ENCODE measurements around the gene GPC5. TPM values are rescaled to one million over a fixed set of nuclear protein-coding genes. Genes with fewer than 3 reads are reported as not detected.

GPC5 gene
- polyA plus RNA-seq, 2 of the 4 experiments (the other 2 are of a cell fraction), result not detected

DNA sequence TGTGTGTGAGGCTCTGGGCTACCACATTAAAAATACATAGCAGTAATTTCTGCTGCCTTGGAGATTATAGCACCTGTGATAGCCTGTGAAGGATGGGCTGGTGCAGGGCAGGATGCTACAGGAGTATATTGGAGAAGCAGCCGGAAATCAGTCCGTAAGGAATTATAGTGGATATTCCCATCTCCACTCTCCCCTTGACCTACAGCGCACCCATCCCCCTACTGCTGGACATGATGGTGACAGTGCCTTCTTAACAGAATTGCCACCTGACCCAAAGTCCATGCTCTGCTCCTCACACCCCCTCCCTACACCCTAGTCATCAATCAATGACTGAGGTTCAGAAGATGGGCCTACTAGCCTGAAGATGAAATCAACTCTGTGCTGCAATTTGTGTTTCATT, 376.0 kb downstream of the GPC5 start (continued):
- no peak for TF ChIP-seq PHF8 (IDR thresholded peaks at IDR 0.05; ENCODE audit: borderline replicate concordance, low read depth)
- no peak for TF ChIP-seq JUNB (IDR thresholded peaks at IDR 0.05)
- no peak for TF ChIP-seq MYC (IDR thresholded peaks at IDR 0.05; ENCODE audit: borderline replicate concordance, low read length)
- TF ChIP-seq SMC3 (IDR thresholded peaks at IDR 0.05), result no peak
- no peak for TF ChIP-seq ZNF302 (CRISPR knock-in tag; IDR thresholded peaks at IDR 0.05)
- TF ChIP-seq RCOR1 (IDR thresholded peaks at IDR 0.05; ENCODE audit: low read depth, low read length), result no peak
- TF ChIP-seq, protein P1, sequence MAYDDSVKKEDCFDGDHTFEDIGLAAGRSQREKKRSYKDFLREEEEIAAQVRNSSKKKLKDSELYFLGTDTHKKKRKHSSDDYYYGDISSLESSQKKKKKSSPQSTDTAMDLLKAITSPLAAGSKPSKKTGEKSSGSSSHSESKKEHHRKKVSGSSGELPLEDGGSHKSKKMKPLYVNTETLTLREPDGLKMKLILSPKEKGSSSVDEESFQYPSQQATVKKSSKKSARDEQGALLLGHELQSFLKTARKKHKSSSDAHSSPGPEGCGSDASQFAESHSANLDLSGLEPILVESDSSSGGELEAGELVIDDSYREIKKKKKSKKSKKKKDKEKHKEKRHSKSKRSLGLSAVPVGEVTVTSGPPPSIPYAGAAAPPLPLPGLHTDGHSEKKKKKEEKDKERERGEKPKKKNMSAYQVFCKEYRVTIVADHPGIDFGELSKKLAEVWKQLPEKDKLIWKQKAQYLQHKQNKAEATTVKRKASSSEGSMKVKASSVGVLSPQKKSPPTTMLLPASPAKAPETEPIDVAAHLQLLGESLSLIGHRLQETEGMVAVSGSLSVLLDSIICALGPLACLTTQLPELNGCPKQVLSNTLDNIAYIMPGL (CRISPR knock-in tag; IDR thresholded peaks at IDR 0.05; ENCODE audit: borderline replicate concordance), result no peak
- TF ChIP-seq RFX5 (IDR thresholded peaks at IDR 0.05), result no peak
- TF ChIP-seq, protein P2, sequence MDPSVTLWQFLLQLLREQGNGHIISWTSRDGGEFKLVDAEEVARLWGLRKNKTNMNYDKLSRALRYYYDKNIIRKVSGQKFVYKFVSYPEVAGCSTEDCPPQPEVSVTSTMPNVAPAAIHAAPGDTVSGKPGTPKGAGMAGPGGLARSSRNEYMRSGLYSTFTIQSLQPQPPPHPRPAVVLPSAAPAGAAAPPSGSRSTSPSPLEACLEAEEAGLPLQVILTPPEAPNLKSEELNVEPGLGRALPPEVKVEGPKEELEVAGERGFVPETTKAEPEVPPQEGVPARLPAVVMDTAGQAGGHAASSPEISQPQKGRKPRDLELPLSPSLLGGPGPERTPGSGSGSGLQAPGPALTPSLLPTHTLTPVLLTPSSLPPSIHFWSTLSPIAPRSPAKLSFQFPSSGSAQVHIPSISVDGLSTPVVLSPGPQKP (IDR thresholded peaks at IDR 0.05; ENCODE audit: low read depth, low read length), result no peak
- no peak for TF ChIP-seq CHD4 (IDR thresholded peaks at IDR 0.05; ENCODE audit: borderline replicate concordance)
- TF ChIP-seq, protein P3, sequence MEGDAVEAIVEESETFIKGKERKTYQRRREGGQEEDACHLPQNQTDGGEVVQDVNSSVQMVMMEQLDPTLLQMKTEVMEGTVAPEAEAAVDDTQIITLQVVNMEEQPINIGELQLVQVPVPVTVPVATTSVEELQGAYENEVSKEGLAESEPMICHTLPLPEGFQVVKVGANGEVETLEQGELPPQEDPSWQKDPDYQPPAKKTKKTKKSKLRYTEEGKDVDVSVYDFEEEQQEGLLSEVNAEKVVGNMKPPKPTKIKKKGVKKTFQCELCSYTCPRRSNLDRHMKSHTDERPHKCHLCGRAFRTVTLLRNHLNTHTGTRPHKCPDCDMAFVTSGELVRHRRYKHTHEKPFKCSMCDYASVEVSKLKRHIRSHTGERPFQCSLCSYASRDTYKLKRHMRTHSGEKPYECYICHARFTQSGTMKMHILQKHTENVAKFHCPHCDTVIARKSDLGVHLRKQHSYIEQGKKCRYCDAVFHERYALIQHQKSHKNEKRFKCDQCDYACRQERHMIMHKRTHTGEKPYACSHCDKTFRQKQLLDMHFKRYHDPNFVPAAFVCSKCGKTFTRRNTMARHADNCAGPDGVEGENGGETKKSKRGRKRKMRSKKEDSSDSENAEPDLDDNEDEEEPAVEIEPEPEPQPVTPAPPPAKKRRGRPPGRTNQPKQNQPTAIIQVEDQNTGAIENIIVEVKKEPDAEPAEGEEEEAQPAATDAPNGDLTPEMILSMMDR (IDR thresholded peaks at IDR 0.05), result no peak
- no peak for TF ChIP-seq MAFK (IDR thresholded peaks at IDR 0.05; ENCODE audit: partially characterized antibody)

DNA sequence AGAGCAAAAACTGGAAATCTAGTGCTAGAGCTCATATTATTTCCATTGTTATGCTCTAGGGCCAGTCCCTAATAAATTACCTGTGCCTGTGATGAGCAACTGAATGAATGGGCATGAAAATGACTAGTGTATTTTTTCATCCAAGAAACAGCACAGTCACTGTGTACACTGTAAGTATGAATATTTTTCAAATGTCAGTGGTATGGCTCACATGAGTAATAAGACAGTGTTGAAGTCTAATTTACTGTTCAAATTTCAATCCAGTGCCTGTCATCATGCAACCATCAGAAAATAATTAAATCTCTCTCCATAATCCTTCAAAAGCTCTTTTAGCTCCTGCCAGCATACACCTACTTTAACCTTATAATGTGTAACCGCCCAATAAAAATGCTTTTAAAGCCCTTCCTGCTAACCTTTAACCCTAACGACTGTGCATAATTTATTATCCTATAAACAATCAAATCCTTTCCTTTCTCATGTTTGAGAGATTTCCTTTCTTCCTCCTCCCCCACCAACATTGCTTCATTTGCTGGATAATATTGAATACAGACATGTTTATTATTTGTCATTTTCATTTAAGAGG, 378.3 kb downstream of the GPC5 start:
- Histone ChIP-seq H3K9me3 (no peaks in the 10 kb centered on the region), H3K27ac (no peak overlapping the region), H3K4me1 (no peaks in the 10 kb centered on the region), H3K4me2 (no peak overlapping the region), H3K4me3 (no peak overlapping the region)
- ATAC-seq (no peak), FAIRE-seq (no peak), DNase-seq (ENCODE audit: low read depth in 1 of 2, low spot score in 1 of 2) (no peak)
- ChIA-PET POLR2A (no interaction called here), CTCF (no interaction called here)
- TF ChIP-seq HOXB5 (CRISPR knock-in tag; IDR thresholded peaks at IDR 0.05), result no peak
- 0 out of 2 replicates have a peak, but pooled peaks have one; percentile 23 for TF ChIP-seq NFE2L2 (conservative IDR thresholded peaks at IDR 0.05; ENCODE audit: low read length)
- 27% methylated on average over 2 of the region's 2 CpGs for WGBS (ENCODE audit: missing lambda C conversion rate)

DNA sequence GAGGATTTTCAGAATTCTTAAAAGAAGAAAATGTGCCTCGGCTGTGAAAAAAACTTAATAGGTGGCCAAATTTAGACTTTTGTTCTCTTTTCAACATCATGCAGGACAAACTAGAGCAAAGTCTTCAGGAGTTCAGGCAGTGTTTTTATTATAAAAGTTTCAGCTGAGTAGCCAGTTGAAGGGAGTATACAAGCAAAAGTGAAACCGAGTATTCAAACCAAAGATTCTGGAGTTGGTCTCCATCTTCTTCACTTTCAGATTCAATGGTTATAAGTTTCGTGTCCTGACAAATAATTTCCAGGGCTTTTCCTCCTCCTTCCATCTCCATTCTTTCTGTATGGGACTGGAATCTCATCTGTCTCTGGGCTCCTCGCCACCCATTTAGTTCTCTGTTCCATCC, 379.7 kb downstream of the GPC5 start:
- Histone ChIP-seq H3K27ac (no peak overlapping the region), H3K4me2 (peak overlapping the region; percentile 10; the same call in 1 of the 3 replicates), H3K4me1 (no peaks in the 10 kb centered on the region), H3K9me3 (no peaks in the 10 kb centered on the region), H3K4me3 (no peak overlapping the region)
- DNase-seq (ENCODE audit: low read depth in 1 of 2, low spot score in 1 of 2), result no peak
- FAIRE-seq, result no peak
- WGBS (ENCODE audit: missing lambda C conversion rate), result 11% methylated on average over 4 of the region's 4 CpGs
- ATAC-seq, result no peak
- no peak for TF ChIP-seq PHF8 (IDR thresholded peaks at IDR 0.05; ENCODE audit: borderline replicate concordance, low read depth)
- no peak for TF ChIP-seq CHD4 (IDR thresholded peaks at IDR 0.05; ENCODE audit: borderline replicate concordance)
- no peak for TF ChIP-seq MAZ (IDR thresholded peaks at IDR 0.05; ENCODE audit: borderline replicate concordance, low read depth, low read length)
- no peak for TF ChIP-seq KDM5A (IDR thresholded peaks at IDR 0.05)
- TF ChIP-seq FOSB (CRISPR knock-in tag; IDR thresholded peaks at IDR 0.05), result no peak
- CTCF ChIA-PET, result no interaction called here
- POLR2A ChIA-PET, result no interaction called here

All from A549 (cell line).